NCI-H146 treated with DMSO at 0.1 percent for 48 hours (cell line): Measurements from ENCODE around the gene DMP1.

Source experiments
- DNase-seq: peaks from one replicate; lab custom pipeline; 2025; ENCODE audit not compliant: unreplicated experiment; lab: John Stamatoyannopoulos, UW

DMP1 gene, protein sequence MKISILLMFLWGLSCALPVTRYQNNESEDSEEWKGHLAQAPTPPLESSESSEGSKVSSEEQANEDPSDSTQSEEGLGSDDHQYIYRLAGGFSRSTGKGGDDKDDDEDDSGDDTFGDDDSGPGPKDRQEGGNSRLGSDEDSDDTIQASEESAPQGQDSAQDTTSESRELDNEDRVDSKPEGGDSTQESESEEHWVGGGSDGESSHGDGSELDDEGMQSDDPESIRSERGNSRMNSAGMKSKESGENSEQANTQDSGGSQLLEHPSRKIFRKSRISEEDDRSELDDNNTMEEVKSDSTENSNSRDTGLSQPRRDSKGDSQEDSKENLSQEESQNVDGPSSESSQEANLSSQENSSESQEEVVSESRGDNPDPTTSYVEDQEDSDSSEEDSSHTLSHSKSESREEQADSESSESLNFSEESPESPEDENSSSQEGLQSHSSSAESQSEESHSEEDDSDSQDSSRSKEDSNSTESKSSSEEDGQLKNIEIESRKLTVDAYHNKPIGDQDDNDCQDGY

GRCh38 chr4:87649980-87650379, at the start of gene DMP1:
DMP1 (plus strand) TSS chr4:87650280; CDS start chr4:87656493, 6,213 bp downstream.
- DNase-seq: no peak

GRCh38 chr4:87601361-87601760, 48.7 kb upstream of the DMP1 start:
- DNase-seq: no peak

DNA sequence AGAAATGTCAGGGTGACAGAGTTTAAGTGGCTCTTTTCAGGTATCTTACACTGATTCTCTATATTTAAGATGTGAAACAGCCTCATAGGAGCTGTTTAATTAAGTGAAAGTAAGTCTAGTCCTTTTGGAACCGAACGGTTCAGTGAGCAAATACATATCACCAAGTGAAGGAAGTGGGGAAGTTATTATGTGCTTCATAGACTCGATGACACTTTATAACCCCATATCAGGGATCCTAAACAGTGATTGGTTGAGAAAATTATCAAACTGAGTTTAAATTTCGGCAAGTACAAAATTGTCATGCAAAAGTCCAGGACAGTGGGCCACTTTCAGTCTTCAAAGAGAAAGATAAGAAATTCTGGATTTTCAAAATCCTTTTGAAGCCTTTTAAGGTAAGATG, 41.9 kb upstream of the DMP1 start, which contains the start of gene DSPP:
Gene DSPP (plus strand): TSS at position 301 of the 400 bp plus-strand sequence. CDS start 2,380 bp downstream, outside the sequence.
- DNase-seq: no peak

DNA sequence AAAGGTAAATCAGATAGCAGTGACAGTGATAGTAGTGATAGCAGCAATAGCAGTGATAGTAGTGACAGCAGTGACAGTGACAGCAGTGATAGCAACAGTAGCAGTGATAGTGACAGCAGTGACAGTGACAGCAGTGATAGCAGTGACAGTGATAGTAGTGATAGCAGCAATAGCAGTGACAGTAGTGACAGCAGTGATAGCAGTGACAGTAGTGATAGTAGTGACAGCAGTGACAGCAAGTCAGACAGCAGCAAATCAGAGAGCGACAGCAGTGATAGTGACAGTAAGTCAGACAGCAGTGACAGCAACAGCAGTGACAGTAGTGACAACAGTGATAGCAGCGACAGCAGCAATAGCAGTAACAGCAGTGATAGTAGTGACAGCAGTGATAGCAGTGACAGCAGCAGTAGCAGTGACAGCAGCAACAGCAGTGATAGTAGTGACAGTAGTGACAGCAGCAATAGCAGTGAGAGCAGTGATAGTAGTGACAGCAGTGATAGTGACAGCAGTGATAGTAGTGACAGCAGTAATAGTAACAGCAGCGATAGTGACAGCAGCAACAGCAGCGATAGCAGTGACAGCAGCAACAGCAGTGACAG, 35.7 kb upstream of the DMP1 start:
- DNase-seq: no peak

DNA sequence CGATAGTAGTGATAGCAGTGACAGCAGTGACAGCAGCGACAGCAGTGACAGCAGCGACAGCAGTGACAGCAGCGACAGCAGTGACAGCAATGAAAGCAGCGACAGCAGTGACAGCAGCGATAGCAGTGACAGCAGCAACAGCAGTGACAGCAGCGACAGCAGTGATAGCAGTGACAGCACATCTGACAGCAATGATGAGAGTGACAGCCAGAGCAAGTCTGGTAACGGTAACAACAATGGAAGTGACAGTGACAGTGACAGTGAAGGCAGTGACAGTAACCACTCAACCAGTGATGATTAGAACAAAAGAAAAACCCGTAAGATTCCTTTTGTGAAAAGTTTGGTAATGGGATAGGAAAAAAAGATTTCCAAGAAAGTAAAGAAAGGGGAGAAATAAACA, 33.8 kb upstream of the DMP1 start:
- DNase-seq: no peak

GRCh38 chr4:87620086-87620485, 30.0 kb upstream of the DMP1 start:
- no peak for DNase-seq

- DNase-seq: no peak
Measured at GRCh38 chr4:87620491-87620890, 29.6 kb upstream of the DMP1 start.

DNA sequence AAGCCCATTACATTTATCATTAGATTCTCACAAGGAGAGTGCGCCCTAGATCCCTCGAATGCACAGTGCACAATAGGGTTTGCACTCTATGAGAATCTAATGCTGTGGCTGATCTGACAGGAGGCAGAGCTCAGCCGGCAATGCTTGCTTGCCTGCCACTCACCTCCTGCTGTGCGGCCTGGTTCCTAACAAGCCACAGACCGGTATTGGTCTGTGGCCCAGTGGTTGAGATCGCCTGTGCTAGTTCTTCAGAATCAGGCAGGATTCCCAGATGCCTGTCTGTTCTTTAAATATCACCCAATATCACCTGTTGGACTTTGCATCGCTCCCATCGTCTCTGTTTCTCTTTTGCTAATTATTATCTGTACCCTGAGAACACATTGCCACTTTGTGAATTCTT, 27.8 kb upstream of the DMP1 start:
- no peak for DNase-seq

- no peak for DNase-seq
Measured at GRCh38 chr4:87624698-87625097, 25.4 kb upstream of the DMP1 start.

DNA sequence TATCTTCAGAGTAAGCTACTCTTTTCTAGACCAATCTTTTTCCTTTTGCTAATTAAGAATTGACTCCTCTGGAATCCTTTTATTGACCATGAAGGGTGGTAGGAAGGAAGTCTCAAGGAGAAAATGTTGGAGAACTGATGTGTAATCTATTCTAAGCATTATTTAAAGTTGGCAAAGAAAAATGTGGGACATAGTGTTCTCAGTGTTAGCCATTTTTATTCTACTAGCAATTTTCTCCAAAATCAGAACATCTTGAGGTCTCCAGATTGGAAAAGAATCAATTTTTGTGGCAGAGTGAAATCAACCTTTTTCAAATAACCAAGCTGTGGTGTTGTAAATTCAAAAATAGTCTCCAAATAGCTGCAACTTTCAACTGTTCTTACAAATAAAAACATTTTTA, 18.4 kb upstream of the DMP1 start:
- DNase-seq: no peak

DNA sequence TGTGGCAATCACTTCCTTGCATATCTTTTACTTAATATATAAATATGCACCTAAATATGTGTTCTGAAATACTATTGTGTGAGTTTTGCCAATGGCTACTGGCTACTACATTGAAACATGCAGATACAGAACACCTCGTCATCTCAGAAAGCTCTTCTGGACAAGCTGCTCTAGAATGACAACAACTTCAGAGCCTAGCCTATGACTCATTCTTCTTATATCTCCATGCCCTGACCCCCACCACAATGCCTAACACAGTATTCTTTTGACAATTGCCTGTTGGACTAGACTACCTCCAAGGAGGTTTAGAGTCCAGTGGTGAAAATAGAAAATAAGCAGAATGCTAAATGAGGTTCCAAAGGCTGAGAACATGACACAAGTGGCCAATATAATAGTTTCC, 17.6 kb upstream of the DMP1 start:
- DNase-seq: no peak

- no peak for DNase-seq
Measured at GRCh38 chr4:87633243-87633642, 16.8 kb upstream of the DMP1 start.

- no peak for DNase-seq
Measured at GRCh38 chr4:87644286-87644685, 5.8 kb upstream of the DMP1 start.

- no peak for DNase-seq
Measured at GRCh38 chr4:87650938-87651337, 858 bp downstream of the DMP1 start.

DNA sequence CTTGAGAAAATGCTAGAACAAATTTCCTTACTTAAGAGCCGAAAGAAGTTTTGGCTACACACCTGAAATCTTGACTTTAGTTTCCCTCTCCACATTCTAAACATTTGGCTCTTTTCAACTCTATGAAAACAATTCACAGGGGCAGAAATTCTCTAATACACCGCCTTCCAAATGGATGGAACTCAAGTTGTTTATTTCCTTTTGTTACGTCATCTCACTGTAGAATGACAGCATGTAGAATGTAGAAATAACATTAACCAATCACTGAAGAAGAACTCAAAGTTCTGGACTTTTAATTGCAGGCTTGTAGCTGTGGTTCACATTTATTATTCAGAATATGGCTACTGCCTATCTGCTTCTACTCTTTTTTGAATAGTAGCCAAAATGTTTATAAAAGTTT, 1.9 kb downstream of the DMP1 start:
- DNase-seq: no peak

DNA sequence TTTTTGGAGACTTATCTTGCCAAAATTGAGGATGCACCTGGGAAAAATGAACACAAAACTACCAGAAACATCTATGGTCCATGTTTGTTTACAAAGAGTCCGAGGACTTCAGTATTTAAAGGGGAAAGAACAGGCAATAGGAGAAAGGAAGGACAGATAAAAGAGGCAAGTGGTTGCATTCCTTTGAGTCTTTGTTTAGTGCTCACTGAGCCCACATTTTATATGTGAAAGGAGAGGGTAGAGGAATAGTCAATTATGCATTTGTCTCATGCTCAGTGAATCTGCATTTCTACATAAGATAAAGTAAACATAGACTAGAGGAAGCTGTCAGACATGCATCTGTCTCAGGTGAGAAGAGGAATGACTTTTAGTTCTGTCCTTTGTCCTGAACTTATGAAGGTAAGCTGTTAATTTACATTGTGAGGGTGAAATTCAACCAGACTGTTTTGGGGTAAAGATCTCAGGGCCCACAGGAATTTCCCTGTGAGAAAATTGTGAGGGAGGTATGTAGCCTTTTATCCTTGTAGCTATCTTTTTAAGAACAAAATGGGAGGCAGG, 4.5 kb downstream of the DMP1 start:
- no peak for DNase-seq

DNA sequence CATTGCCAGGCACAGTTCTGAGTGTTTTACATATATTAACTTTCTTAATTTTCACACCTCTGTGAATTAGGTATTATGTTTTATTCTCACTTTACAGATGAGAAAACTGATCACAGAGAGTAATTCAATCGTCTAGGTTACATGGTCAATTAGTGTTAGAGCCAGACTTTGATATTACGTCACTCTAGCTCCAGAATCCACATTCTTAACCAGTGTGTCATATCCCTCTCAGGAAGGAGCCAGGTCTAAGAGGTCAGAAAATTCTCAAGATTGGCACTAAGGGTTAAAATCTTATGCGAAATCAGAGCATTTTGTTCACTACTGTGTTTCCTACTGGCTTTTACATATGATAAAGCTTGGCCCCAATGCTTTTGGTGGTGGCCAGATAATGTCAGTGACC, 7.4 kb downstream of the DMP1 start:
- DNase-seq: no peak

GRCh38 chr4:87659247-87659931, 9.3 kb downstream of the DMP1 start:
- DNase-seq: no peak

GRCh38 chr4:87662871-87663270, 12.8 kb downstream of the DMP1 start:
- no peak for DNase-seq

DNA sequence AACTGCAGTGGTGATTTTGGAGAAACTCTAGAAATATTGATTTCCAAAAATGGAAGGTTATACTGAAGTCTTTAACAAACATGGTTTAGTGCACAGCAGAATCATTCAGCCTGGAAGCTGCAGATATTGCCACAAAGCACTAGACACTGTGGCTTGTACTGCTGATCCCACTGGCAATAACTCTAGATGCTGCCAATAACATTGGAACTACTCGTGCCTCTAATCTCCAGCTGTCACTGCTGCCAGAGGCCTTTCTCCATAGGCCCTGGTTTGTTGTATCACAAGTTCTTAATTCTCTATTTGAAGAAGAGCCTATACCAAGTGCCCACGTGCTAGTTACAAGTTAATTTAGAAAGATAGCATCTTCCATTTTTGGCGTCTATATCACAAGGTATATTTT, 19.3 kb downstream of the DMP1 start:
- DNase-seq: no peak

DNA sequence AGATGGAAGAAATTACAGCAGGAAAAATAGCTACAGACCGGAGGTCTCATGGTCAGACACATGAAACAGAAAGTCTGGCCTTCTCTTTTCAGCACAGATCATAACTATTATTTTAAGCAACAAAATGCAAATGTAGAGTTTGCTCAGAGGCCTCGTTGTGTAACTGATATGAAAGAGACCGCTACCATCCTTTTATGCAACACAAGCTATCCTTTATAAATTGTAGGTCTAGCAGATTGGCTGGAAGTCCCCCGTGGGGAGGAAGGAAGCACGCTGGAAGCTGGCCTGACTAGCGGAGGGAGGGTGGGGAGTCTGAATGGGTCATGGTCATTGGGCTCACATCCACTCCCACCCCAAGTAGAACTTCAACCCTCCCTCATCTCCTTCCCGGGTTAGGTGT, 27.7 kb downstream of the DMP1 start:
- DNase-seq: no peak
